Duodenal mucosa (tissue), 2 donors: ENCODE data around the gene SCYGR8.

Experiments
- H3K27ac ChIP-seq: one replicate; pipeline ENCODE4 v1.7.0; 2013; ENCODE audit warnings: low read depth, low read length
- H3K27me3 ChIP-seq, 2 donors: one replicate each; pipeline ENCODE4 v1.7.0; 2013; ENCODE audit warnings: low read length in 2 of 2, control low read depth in 1 of 2; ENCODE audit not compliant: insufficient read depth in 2 of 2, control insufficient read depth in 1 of 2
- H3K36me3 ChIP-seq, 2 donors: one replicate each; pipeline ENCODE4 v1.7.0; 2013; ENCODE audit warnings: low read length in 2 of 2, control low read depth in 1 of 2; ENCODE audit not compliant: insufficient read depth in 2 of 2, control insufficient read depth in 1 of 2
- H3K4me1 ChIP-seq, 2 donors: one replicate each; pipeline ENCODE4 v1.7.0; 2013; ENCODE audit warnings: low read length in 2 of 2, control low read depth in 1 of 2; ENCODE audit not compliant: insufficient read depth in 2 of 2, control insufficient read depth in 1 of 2
- H3K4me3 ChIP-seq, 2 donors: one replicate each; pipeline ENCODE4 v1.7.0; 2013; ENCODE audit warnings: low read length in 2 of 2, low read depth in 1 of 2
- H3K9ac ChIP-seq, 2 donors: one replicate each; pipeline ENCODE4 v1.7.0; 2013; ENCODE audit warnings: low read length in 2 of 2, low read depth in 1 of 2
- H3K9me3 ChIP-seq, 2 donors: one replicate each; pipeline ENCODE4 v1.7.0; 2013; ENCODE audit warnings: low read length in 2 of 2, control low read depth in 1 of 2; ENCODE audit not compliant: control insufficient read depth in 1 of 2

SCYGR8 gene

GRCh38 chr2:227759411-227760118 is 13.9 kb downstream of the SCYGR8 start:
- H3K27ac ChIP-seq, result peak overlapping the region; percentile 64
- peak overlapping the region in 1 of 2 donors; percentile 6 for H3K9ac ChIP-seq
- peaks cover 22 to 23% of the 10 kb centered on the region in 2 donors for H3K4me1 ChIP-seq
- no peak overlapping the region for H3K4me3 ChIP-seq
- H3K36me3 ChIP-seq, result no peaks in the 10 kb centered on the region
- H3K9me3 ChIP-seq, result no peaks in the 10 kb centered on the region
- no peaks in the 10 kb centered on the region for H3K27me3 ChIP-seq

- Histone ChIP-seq H3K4me3 (no peak overlapping the region), H3K27ac (peak overlapping the region; percentile 74), H3K9me3 (no peaks in the 10 kb centered on the region), H3K36me3 (no peaks in the 10 kb centered on the region), H3K9ac (no peak overlapping the region), H3K27me3 (no peaks in the 10 kb centered on the region), H3K4me1 (peaks cover 23 to 25% of the 10 kb centered on the region in 2 donors)
These were observed 16.2 kb downstream of the SCYGR8 start for GRCh38 chr2:227761740-227762476.

- Histone ChIP-seq H3K4me3 (no peak overlapping the region), H3K9me3 (no peaks in the 10 kb centered on the region), H3K27me3 (no peaks in the 10 kb centered on the region), H3K27ac (no peak overlapping the region), H3K9ac (no peak overlapping the region), H3K36me3 (no peaks in the 10 kb centered on the region), H3K4me1 (peaks cover 14 to 16% of the 10 kb centered on the region in 2 donors)
These were observed 20.2 kb downstream of the SCYGR8 start for GRCh38 chr2:227765788-227766372.

- no peaks in the 10 kb centered on the region for H3K36me3 ChIP-seq
- H3K9ac ChIP-seq, result no peak overlapping the region
- no peaks in the 10 kb centered on the region for H3K9me3 ChIP-seq
- H3K4me3 ChIP-seq, result no peak overlapping the region
- no peak overlapping the region for H3K27ac ChIP-seq
- H3K4me1 ChIP-seq, result peaks cover 9 to 10% of the 10 kb centered on the region in 2 donors
- no peaks in the 10 kb centered on the region for H3K27me3 ChIP-seq
These were observed 20.7 kb downstream of the SCYGR8 start for GRCh38 chr2:227766373-227766883.

- no peak overlapping the region for H3K9ac ChIP-seq
- H3K36me3 ChIP-seq, result no peaks in the 10 kb centered on the region
- H3K27me3 ChIP-seq, result no peaks in the 10 kb centered on the region
- H3K4me3 ChIP-seq, result no peak overlapping the region
- H3K27ac ChIP-seq, result no peak overlapping the region
- H3K4me1 ChIP-seq, result peaks cover 2 to 7% of the 10 kb centered on the region in 2 donors
- no peaks in the 10 kb centered on the region for H3K9me3 ChIP-seq
These were observed 22.1 kb downstream of the SCYGR8 start for GRCh38 chr2:227767830-227768229.

GRCh38 chr2:227772197-227772661 is 26.5 kb downstream of the SCYGR8 start:
- H3K4me3 ChIP-seq, result no peak overlapping the region
- H3K9ac ChIP-seq, result no peak overlapping the region
- H3K9me3 ChIP-seq, result no peaks in the 10 kb centered on the region
- H3K27me3 ChIP-seq, result no peaks in the 10 kb centered on the region
- H3K36me3 ChIP-seq, result no peaks in the 10 kb centered on the region
- no peak overlapping the region for H3K27ac ChIP-seq
- H3K4me1 ChIP-seq, result peaks cover 0 to 10% of the 10 kb centered on the region in 2 donors

- Histone ChIP-seq H3K27me3 (no peaks in the 10 kb centered on the region), H3K4me1 (peaks cover 0 to 10% of the 10 kb centered on the region in 2 donors), H3K27ac (no peak overlapping the region), H3K36me3 (no peaks in the 10 kb centered on the region), H3K9ac (no peak overlapping the region), H3K9me3 (no peaks in the 10 kb centered on the region), H3K4me3 (no peak overlapping the region)
These were observed 27.2 kb downstream of the SCYGR8 start for GRCh38 chr2:227772932-227773331.

- no peak overlapping the region for H3K4me3 ChIP-seq
- H3K9me3 ChIP-seq, result no peaks in the 10 kb centered on the region
- H3K9ac ChIP-seq, result no peak overlapping the region
- H3K27ac ChIP-seq, result no peak overlapping the region
- H3K36me3 ChIP-seq, result no peaks in the 10 kb centered on the region
- no peaks in the 10 kb centered on the region for H3K27me3 ChIP-seq
- peaks cover 0 to 10% of the 10 kb centered on the region in 2 donors for H3K4me1 ChIP-seq
These were observed 28.4 kb downstream of the SCYGR8 start for GRCh38 chr2:227774011-227774624.

- Histone ChIP-seq H3K4me1 (peaks cover 0 to 10% of the 10 kb centered on the region in 2 donors), H3K27me3 (no peaks in the 10 kb centered on the region), H3K27ac (no peak overlapping the region), H3K9me3 (no peaks in the 10 kb centered on the region), H3K36me3 (no peaks in the 10 kb centered on the region), H3K9ac (no peak overlapping the region), H3K4me3 (no peak overlapping the region)
These were observed 29.5 kb downstream of the SCYGR8 start for GRCh38 chr2:227774895-227775842.
